ENCODE measurements around the gene ALOX5. TPM values are rescaled to one million over a fixed set of nuclear protein-coding genes. Genes with fewer than 3 reads are reported as not detected.

Gene ALOX5
- total and polyA plus RNA-seq, 4 donors, result 2.9 to 16.9 (median 8.4) TPM

- TF ChIP-seq EGR1 (IDR thresholded peaks at IDR 0.05; ENCODE audit: low read depth in 2 of 2), result no peak
- H3K4me1 ChIP-seq (ENCODE audit: control insufficient read depth in 4 of 4, insufficient read depth in 4 of 4, low read length in 3 of 4), result peaks cover under 1 to 3% (median 2%) of the 10 kb centered on the region in 4 donors
- H3K9me3 ChIP-seq (ENCODE audit: control insufficient read depth in 4 of 4, low read length in 3 of 4), result no peaks in the 10 kb centered on the region
- H3K9ac ChIP-seq (ENCODE audit: low read depth in 1 of 2, low read length in 2 of 2), result no peak overlapping the region
- DNase-seq (ENCODE audit: low spot score), result no peak
- H3K27ac ChIP-seq (ENCODE audit: low read depth in 1 of 2, low read length in 2 of 2), result no peak overlapping the region
- no peaks in the 10 kb centered on the region for H3K36me3 ChIP-seq (ENCODE audit: control insufficient read depth in 4 of 4, insufficient read depth in 3 of 4, low read depth in 1 of 4, low read length in 3 of 4)
- no peak overlapping the region for H3K4me3 ChIP-seq (ENCODE audit: low read depth in 1 of 3, low read length in 3 of 3)
- 94% methylated on average over 2 of the region's 2 CpGs for WGBS
- no peaks in the 10 kb centered on the region for H3K27me3 ChIP-seq (ENCODE audit: control insufficient read depth in 4 of 4, insufficient read depth in 4 of 4, low read length in 3 of 4)
Observed at GRCh38 chr10:45368181-45368580, 5.8 kb upstream of the ALOX5 start.

- H3K27me3 ChIP-seq (ENCODE audit: control insufficient read depth in 4 of 4, insufficient read depth in 4 of 4, low read length in 3 of 4), result peaks cover 0 to 5% (median 2%) of the 10 kb centered on the region in 4 donors
- WGBS, result 71% methylated on average over 6 of the region's 6 CpGs
- peaks cover 8 to 19% (median 16%) of the 10 kb centered on the region in 4 donors for H3K4me1 ChIP-seq (ENCODE audit: control insufficient read depth in 4 of 4, insufficient read depth in 4 of 4, low read length in 3 of 4)
Observed at GRCh38 chr10:45370202-45370955, 3.6 kb upstream of the ALOX5 start.

DNA sequence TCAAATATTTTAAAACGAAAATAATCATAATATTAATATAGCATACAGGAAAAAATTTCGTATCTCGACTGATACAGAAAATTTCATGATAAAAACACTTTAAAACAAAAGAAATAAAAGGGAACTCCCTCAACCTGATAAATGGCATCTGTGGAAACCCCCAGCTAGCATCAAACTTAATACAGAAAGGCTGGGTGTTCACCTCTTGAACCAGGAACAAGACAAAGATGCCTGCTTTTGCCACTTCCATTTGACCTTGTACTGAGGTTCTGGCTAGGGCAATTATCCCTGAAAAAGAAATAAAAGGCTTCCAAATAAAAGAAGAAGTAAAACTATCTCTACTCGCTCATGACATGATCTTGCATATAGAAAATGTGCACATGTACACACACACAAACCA lies 2.5 kb upstream of the ALOX5 start:
- H3K36me3 ChIP-seq (ENCODE audit: control insufficient read depth in 4 of 4, insufficient read depth in 3 of 4, low read depth in 1 of 4, low read length in 3 of 4), result no peaks in the 10 kb centered on the region
- 59% methylated on average over 4 of the region's 4 CpGs for WGBS
- no peak overlapping the region for H3K27ac ChIP-seq (ENCODE audit: low read depth in 1 of 2, low read length in 2 of 2)
- peaks cover 8 to 19% (median 16%) of the 10 kb centered on the region in 4 donors for H3K4me1 ChIP-seq (ENCODE audit: control insufficient read depth in 4 of 4, insufficient read depth in 4 of 4, low read length in 3 of 4)
- TF ChIP-seq YY1 (IDR thresholded peaks at IDR 0.05), result no peak
- TF ChIP-seq FOXA1 (IDR thresholded peaks at IDR 0.05), result no peak
- TF ChIP-seq HNF4A (conservative IDR thresholded peaks at IDR 0.05), result no peak
- no peak for TF ChIP-seq RAD21 (IDR thresholded peaks at IDR 0.05)
- TF ChIP-seq, protein P1, sequence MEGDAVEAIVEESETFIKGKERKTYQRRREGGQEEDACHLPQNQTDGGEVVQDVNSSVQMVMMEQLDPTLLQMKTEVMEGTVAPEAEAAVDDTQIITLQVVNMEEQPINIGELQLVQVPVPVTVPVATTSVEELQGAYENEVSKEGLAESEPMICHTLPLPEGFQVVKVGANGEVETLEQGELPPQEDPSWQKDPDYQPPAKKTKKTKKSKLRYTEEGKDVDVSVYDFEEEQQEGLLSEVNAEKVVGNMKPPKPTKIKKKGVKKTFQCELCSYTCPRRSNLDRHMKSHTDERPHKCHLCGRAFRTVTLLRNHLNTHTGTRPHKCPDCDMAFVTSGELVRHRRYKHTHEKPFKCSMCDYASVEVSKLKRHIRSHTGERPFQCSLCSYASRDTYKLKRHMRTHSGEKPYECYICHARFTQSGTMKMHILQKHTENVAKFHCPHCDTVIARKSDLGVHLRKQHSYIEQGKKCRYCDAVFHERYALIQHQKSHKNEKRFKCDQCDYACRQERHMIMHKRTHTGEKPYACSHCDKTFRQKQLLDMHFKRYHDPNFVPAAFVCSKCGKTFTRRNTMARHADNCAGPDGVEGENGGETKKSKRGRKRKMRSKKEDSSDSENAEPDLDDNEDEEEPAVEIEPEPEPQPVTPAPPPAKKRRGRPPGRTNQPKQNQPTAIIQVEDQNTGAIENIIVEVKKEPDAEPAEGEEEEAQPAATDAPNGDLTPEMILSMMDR (IDR thresholded peaks at IDR 0.05; ENCODE audit: low read depth, low read length, missing input control), result no peak
- no peak for TF ChIP-seq REST (IDR thresholded peaks at IDR 0.05)
- TF ChIP-seq SP1 (IDR thresholded peaks at IDR 0.05), result no peak
- no peak for TF ChIP-seq TAF1 (conservative IDR thresholded peaks at IDR 0.05)
- no peak for TF ChIP-seq NR2F2 (IDR thresholded peaks at IDR 0.05)
- H3K9me3 ChIP-seq (ENCODE audit: control insufficient read depth in 4 of 4, low read length in 3 of 4), result no peaks in the 10 kb centered on the region
- DNase-seq (ENCODE audit: low spot score), result no peak
- no peak overlapping the region for H3K4me3 ChIP-seq (ENCODE audit: low read depth in 1 of 3, low read length in 3 of 3)
- H3K27me3 ChIP-seq (ENCODE audit: control insufficient read depth in 4 of 4, insufficient read depth in 4 of 4, low read length in 3 of 4), result peaks cover 0 to 5% (median 2%) of the 10 kb centered on the region in 4 donors
- H3K9ac ChIP-seq (ENCODE audit: low read depth in 1 of 2, low read length in 2 of 2), result no peak overlapping the region

More at GRCh38 chr10:45370202-45370955, 3.6 kb upstream of the ALOX5 start:
- Histone ChIP-seq H3K9ac (ENCODE audit: low read depth in 1 of 2, low read length in 2 of 2) (no peak overlapping the region), H3K36me3 (ENCODE audit: control insufficient read depth in 4 of 4, insufficient read depth in 3 of 4, low read depth in 1 of 4, low read length in 3 of 4) (no peaks in the 10 kb centered on the region), H3K9me3 (ENCODE audit: control insufficient read depth in 4 of 4, low read length in 3 of 4) (no peaks in the 10 kb centered on the region), H3K4me3 (ENCODE audit: low read depth in 1 of 3, low read length in 3 of 3) (no peak overlapping the region), H3K27ac (ENCODE audit: low read depth in 1 of 2, low read length in 2 of 2) (no peak overlapping the region)
- no peak for DNase-seq (ENCODE audit: low spot score)
- no peak for TF ChIP-seq RXRA (IDR thresholded peaks at IDR 0.05)
- no peak for TF ChIP-seq FOXA1 (IDR thresholded peaks at IDR 0.05)
- no peak for TF ChIP-seq HNF4G (IDR thresholded peaks at IDR 0.05)
- no peak for TF ChIP-seq ATF3 (IDR thresholded peaks at IDR 0.05)
- no peak for TF ChIP-seq SP1 (IDR thresholded peaks at IDR 0.05)
- TF ChIP-seq, protein P2, sequence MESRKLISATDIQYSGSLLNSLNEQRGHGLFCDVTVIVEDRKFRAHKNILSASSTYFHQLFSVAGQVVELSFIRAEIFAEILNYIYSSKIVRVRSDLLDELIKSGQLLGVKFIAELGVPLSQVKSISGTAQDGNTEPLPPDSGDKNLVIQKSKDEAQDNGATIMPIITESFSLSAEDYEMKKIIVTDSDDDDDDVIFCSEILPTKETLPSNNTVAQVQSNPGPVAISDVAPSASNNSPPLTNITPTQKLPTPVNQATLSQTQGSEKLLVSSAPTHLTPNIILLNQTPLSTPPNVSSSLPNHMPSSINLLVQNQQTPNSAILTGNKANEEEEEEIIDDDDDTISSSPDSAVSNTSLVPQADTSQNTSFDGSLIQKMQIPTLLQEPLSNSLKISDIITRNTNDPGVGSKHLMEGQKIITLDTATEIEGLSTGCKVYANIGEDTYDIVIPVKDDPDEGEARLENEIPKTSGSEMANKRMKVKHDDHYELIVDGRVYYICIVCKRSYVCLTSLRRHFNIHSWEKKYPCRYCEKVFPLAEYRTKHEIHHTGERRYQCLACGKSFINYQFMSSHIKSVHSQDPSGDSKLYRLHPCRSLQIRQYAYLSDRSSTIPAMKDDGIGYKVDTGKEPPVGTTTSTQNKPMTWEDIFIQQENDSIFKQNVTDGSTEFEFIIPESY (IDR thresholded peaks at IDR 0.05), result no peak
